H1 (cell line): ENCODE data around the gene GMEB2.

Experiments
- CBX8 ChIP-seq: fragments of 300-800, 300-1000 bp; sonication (generic); IDR thresholded peaks from 2 replicates; pipeline ENCODE4 v1.7.1; 2016; ENCODE audit warnings: low read depth, low read length, borderline replicate concordance
- CTCF ChIP-seq, 3 experiments: IDR thresholded peaks; 1 replicate in 2 of 3; 2 replicates in 1 of 3; pipeline versions ENCODE4 v1.5.1 to v1.6.1; 2011; ENCODE audit warnings: low read length in 3 of 3, mild to moderate bottlenecking in 3 of 3, inconsistent platforms in 2 of 3, low read depth in 1 of 3, moderate library complexity in 1 of 3; ENCODE audit not compliant: insufficient read depth in 1 of 3; ENCODE audit errors: control extremely low read depth in 1 of 3
- EP300 ChIP-seq, 2 experiments: IDR thresholded peaks; 1 replicate in 1 of 2; 2 replicates in 1 of 2; pipeline ENCODE4 v1.6.1; 2011 to 2012; ENCODE audit warnings: low read depth in 2 of 2, low read length in 2 of 2, mild to moderate bottlenecking in 2 of 2, borderline replicate concordance in 1 of 2, inconsistent platforms in 1 of 2, moderate library complexity in 1 of 2
- EZH2 ChIP-seq: fragments of 200-600 bp; sonication (generic); IDR thresholded peaks from 2 replicates; pipeline ENCODE4 v1.7.1; 2012; ENCODE audit warnings: low read depth, mild to moderate bottlenecking, moderate library complexity, low read length, inconsistent platforms; ENCODE audit not compliant: severe bottlenecking
- JUN ChIP-seq: IDR thresholded peaks from 2 replicates; pipeline ENCODE4 v1.6.1; 2011; ENCODE audit warnings: low read depth, mild to moderate bottlenecking, improper control_type of control experiment, low read length
- PHF8 ChIP-seq: fragments of 200-600 bp; sonication (generic); conservative IDR thresholded peaks from 2 replicates; pipeline ENCODE4 v1.7.1; 2012; ENCODE audit warnings: low read depth, mild to moderate bottlenecking, inconsistent platforms, low read length, moderate library complexity
- POLR2A ChIP-seq, 2 experiments: IDR thresholded peaks; 1 replicate in 1 of 2; 2 replicates in 1 of 2; pipeline ENCODE4 v1.6.1; 2011; ENCODE audit warnings: low read depth in 2 of 2, low read length in 2 of 2, mild to moderate bottlenecking in 2 of 2; ENCODE audit errors: control extremely low read depth in 1 of 2
- POLR2AphosphoS5 ChIP-seq: IDR thresholded peaks from 2 replicates; pipeline ENCODE4 v1.6.1; 2011; ENCODE audit warnings: low read depth, low read length

DNA sequence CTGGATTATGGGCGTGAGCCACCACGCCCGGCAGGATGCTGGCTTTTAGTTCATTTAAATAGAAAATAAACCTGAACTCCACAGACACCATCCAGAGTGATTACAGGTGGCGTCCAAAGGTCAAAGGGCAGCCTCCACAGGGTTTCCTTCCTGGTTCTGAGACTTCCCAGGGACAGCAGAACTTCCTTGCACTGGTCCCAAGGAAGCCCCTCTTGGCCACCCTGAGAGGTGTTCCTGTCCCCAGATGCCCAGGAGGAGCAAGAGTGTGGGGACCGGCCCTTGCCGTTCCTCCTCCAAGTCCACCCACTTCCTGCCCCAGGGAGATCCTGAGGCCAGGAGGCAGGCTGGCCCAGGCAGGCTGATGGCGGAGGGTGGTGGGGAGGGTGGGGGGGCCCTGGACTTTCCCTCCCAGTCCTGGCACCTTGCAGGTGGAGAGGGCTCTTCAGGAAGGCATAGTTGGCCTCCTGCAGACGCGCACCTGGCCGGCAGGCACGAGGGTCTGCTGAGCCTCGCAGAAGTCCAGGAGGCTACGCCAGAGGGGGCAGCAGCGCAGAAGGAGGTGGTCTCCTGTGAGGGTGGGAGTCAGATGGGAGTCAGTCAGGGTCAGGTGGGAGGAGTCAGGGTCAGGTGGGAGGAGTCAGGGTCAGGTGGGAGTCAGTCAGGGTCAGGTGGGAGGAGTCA is 68.0 kb downstream of the GMEB2 start:
- TF ChIP-seq POLR2AphosphoS5 = no peak
- TF ChIP-seq EP300 (IDR thresholded peaks at IDR 0.05; ENCODE audit: borderline replicate concordance in 1 of 2, low read depth in 2 of 2, low read length in 2 of 2) = no peak
- no peak for TF ChIP-seq CTCF (IDR thresholded peaks at IDR 0.05; ENCODE audit: control extremely low read depth in 1 of 3, insufficient read depth in 1 of 3, low read depth in 1 of 3, low read length in 3 of 3)
- TF ChIP-seq PHF8 = no peak
- no peak for TF ChIP-seq EZH2
- no peak for TF ChIP-seq JUN
- TF ChIP-seq CBX8 = no peak
- no peak for TF ChIP-seq POLR2A (IDR thresholded peaks at IDR 0.05; ENCODE audit: control extremely low read depth in 1 of 2, low read depth in 2 of 2, low read length in 2 of 2)
